ENCODE data around the gene CLEC14A.

Gene CLEC14A, protein sequence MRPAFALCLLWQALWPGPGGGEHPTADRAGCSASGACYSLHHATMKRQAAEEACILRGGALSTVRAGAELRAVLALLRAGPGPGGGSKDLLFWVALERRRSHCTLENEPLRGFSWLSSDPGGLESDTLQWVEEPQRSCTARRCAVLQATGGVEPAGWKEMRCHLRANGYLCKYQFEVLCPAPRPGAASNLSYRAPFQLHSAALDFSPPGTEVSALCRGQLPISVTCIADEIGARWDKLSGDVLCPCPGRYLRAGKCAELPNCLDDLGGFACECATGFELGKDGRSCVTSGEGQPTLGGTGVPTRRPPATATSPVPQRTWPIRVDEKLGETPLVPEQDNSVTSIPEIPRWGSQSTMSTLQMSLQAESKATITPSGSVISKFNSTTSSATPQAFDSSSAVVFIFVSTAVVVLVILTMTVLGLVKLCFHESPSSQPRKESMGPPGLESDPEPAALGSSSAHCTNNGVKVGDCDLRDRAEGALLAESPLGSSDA

DNA sequence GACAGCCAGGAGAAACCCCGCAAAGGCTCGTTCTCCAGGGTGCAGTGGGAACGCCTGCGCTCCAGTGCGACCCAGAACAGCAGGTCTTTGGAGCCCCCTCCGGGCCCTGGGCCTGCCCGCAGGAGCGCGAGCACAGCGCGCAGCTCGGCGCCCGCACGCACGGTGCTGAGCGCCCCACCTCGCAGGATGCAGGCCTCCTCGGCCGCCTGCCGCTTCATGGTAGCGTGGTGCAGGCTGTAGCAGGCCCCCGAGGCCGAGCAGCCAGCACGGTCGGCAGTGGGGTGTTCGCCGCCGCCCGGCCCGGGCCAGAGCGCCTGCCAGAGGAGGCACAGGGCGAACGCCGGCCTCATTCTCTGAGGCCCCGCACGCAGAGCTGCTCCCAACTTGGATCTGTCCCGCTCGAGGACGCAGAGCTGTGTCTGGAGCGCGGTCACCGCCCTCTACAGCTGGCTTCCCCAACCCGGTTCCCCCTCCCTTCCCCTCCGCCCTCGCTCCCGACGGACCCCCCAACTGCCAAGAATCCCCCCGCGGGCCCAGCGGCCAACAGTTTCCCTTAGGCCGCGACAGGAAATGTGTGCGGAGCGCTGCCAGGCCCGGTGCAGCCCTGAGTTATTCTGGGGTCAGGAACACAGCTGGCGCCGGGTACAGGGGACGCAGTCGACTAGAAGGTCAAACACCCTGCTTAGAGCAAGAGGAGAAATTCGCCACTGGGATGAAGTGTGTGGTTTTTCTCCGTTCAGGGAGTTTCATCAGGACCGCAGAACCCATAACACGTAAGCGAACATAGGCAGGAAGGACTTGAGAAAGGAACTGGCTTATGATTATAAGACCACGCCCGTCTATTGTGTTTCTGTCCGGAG lies at the start of gene CLEC14A:
Gene CLEC14A (minus strand): TSS at position 421 of the 860 bp plus-strand sequence. CDS start 71 bp downstream, at position 350.
- DNase-seq (ENCODE audit: low read depth in 2 of 2), result no peak

DNA sequence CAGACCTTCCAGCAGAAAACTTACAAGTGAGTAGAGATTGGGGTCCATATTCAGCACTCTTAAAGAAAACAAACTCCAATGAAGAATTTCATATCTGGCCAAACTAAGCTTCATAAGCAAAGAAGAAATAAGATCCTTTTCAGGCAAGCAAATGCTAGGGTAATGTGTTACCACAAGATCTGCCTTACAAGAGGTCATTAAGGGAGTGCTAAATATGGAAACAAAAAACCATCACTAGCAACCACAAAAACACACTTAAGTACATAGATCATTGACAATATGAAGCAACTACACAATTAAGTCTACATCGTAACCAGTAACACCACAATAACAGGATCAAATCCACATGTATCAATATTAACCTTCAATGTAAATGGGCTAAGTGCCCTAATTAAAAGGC lies 47.1 kb upstream of the CLEC14A start:
- no peak for DNase-seq (ENCODE audit: low read depth in 2 of 2)

DNA sequence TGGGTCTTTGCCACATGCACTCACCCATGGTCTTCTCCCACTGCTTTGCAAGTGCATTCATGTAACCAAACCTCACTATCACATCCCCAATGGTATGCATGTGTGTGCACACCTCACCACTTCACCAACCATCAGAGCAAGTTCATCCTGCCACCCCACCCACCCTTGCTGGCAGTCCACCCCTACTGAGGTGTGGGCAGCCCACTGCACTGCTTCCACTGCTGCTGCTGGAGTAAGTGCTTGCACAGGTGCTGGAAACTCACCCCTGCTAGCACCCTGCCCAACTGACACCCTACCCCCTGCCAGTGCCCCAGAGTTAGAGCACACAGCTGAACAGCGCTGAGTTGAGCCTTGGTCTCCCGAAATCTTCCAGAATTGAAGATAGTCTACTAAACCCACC lies 46.1 kb upstream of the CLEC14A start:
- no peak for DNase-seq (ENCODE audit: low read depth in 2 of 2)

DNA sequence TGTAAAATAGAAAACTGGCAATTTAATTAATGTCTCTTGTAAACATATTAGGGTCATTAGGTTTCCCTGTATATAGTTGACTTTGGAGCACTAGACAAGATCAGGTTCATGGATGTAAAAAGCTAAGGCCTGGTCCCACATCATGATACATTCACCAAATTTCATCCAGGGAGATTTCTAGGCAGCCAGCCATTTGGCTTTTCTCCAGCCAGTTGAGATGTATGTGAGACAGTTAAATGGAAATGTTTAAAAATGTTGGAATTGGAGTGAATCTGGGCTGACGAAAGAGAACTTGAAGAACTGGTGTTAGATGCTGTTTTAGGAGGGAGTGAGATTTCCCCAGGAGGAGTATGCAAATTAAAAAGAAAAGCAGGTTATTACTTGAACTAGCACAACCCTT lies 41.8 kb upstream of the CLEC14A start:
- DNase-seq (ENCODE audit: low read depth in 2 of 2), result no peak

DNA sequence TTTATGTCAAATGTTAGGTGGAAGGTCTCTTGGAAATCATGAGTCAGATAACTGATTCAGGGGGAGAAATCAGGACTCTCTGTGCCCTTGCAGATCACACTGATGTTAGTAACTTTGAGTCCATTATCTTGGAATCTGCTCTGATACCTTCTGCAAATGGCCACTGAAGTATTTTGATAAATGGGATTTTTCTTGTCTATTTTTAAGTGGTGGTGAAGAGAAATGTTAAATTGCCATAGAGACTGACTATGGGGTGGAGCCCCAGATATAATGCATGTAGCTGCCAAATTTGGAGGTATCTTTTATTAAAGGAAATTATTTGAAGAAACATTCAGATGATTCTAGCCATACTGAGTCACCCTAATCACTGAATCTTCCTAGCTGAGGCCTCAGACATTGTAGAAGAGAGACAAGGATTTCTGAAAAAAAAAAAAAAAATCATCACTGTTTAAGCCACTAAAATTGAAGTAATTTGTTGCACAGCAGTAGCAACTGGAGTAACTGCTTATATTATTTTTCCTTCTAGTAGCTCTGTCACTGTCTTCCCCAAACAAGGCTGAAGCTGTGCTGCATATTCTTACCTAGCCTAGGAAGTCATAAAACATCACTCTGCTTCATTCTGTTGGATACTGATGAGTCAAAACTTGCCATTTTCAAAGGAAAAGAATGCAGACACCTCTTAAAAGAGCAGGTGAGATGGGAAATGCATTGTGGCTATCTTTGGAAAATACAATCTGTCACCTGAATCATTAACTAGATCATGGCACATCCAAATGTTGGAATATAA lies 36.0 kb upstream of the CLEC14A start:
- DNase-seq (ENCODE audit: low read depth in 2 of 2), result no peak

DNA sequence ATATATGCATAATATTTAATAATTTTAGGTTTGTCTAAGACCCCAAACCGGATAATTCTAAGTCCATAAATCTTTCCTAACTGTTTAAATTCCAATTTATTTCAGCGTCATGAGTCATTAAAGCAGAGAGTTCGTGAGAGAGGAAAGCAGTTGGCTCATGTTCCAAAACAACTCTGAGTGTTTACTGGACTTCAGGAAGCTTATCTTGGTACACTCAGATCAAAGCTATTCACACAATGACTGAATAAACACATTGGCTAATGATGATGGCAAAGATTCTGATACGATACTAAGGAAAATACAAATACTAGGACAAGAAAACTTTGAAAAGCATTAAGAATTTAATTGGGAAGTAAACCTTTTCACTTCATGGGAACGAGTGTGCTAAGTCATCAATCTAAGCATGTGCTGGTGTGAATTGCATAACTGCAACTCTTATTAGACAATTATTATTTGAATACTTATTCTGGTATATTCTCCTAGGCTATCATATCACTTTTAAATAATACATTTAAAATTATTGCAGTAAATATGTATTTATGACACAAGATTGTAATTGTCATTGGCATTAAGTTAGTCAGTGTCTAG lies 34.8 kb upstream of the CLEC14A start:
- no peak for DNase-seq (ENCODE audit: low read depth in 2 of 2)

DNA sequence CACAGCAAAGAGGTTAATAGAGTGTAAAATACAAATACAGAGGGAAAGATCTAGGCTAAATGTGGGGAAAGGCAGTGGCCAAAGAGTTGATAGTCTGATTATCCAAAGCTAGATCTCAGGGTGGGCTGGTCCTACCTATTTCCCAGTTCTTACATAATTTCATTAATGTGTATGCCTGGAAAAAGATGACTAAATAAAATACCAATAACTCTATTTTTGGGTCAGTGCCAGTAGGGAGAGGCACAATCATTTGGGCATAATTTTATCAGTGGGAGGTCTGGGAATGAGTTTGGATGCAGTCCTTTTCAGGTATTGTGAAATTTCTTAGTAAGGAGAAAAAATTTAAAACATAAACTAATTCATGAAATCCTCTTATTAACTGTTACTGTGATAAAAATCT lies 30.6 kb upstream of the CLEC14A start:
- no peak for DNase-seq (ENCODE audit: low read depth in 2 of 2)

DNA sequence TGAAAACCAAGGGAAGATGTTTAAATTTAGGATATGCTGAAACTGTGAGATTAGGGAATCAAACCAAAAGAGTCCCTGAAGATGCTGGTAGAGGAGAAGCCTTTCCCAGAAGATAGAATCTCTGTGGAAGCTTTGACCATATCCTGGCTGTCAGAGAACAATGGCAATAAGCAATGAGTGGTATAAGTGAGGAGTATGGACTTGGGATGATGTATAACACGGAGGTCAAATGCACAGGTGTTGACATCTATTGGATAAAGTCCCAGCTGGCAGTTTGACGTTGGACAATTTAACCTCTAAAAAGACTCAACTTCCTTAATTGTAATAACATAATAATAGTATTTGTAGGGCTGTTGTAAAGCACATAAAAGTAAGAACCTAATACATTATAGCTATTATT lies 30.1 kb upstream of the CLEC14A start:
- DNase-seq (ENCODE audit: low read depth in 2 of 2), result no peak

DNA sequence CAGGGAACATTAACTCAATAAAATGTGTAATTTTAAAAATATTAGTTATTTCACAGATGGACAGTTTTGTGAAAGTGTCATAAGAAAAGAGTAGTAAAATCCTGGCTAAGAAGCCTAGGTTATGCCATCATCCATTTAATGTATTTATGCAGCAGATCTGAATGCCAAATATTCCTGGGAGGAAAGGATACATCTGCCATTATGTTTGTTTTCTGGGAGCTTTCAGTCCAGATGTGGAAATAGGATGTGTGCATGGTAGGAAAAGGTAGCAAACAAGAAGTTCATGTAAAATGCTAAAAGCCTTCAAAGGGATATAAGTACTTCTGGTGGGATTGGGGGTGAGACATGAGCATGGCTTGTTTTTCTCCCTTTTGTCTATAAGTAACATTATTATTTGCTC lies 27.0 kb upstream of the CLEC14A start:
- DNase-seq (ENCODE audit: low read depth in 2 of 2), result no peak

DNA sequence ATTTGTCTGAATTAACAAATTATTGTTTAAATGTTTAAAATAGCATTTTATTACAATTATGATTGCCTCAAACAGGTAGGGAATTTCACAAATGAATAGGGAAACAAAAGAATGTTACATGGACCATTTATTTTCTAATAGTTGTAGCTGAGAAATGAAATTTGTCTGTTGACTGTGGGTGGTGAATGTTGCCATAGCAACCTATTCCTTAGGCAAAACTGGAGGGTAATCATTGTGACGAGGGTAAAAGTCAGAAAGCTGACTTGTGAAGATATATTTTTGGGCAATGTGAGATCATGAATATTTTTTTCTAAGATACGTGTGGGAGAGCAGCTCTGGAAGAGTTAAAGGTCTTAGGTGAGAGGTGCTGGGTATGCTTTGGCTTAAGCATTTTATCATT lies 24.2 kb upstream of the CLEC14A start:
- no peak for DNase-seq (ENCODE audit: low read depth in 2 of 2)

DNA sequence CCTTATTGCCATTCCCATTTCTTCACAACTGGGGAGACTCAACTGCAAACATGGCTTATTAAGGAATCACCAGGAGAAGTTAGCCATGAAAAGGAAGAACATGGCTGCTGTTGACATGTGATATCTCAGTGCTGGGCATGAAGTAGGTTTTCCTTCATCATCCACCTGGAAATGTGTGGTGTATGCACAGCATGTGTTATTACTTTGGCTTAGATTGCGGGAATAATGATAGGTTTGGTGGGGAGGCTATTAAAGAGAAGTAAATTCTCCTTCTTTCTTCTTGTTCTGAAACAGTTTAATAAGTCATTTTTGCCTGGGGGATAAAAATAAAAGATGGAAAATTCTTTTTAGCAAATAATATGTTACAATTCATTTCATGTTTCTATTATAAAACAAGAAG lies 23.7 kb upstream of the CLEC14A start:
- DNase-seq (ENCODE audit: low read depth in 2 of 2), result no peak

DNA sequence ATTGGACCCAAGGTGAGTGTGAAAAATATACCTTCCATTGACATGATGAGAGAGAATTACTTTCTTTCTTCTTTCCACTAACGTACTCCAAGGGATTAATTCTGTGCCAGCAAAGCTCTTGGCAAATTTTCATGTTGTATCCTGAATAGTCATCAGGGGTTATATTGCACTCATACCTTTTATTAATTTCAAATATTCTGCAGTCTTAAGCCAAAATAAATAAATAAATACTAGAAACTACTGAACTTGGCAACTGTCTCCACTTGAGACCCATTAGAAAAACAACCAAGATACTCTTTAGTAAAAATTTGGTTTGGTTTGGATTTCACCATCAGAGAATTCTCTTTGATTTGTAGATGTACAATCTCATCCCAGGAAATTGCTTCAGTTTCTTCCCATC lies 22.1 kb upstream of the CLEC14A start:
- DNase-seq (ENCODE audit: low read depth in 2 of 2), result no peak

DNA sequence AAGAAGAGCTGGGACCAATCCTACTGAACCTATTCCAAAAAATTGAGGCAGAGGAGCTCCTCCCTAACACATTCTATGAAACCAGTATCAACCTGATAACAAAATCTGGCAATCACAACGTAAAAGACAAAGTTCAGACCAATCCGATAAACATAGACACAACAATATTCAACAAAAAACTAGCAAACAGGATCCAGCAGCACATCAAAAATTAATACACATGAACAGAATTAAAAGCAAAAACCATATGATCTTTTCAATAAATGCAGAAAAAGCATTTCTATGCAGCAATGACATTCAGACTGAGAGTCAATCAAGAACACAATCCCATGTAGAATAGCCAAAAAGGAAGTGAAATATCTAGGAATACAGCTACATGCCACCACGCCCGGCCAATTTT lies 7.0 kb upstream of the CLEC14A start:
- DNase-seq (ENCODE audit: low read depth in 2 of 2), result no peak

DNA sequence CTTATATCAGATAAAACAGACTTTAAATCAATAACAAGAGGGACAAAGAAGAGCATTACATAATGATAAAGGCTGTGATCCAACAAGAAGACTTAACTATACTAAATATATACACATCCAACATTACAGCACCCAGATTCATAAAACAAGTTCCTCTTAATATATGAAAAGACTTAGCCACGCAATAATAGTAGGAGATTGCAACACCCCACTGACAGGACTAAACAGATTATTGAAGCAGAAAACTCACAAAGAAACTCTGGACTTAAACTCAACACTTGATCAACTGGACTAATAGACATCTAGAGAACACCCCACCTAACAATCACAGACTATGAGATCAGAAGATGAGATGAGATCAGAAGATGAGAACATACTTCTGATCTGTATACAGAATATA lies 5.7 kb upstream of the CLEC14A start:
- DNase-seq (ENCODE audit: low read depth in 2 of 2), result no peak

DNA sequence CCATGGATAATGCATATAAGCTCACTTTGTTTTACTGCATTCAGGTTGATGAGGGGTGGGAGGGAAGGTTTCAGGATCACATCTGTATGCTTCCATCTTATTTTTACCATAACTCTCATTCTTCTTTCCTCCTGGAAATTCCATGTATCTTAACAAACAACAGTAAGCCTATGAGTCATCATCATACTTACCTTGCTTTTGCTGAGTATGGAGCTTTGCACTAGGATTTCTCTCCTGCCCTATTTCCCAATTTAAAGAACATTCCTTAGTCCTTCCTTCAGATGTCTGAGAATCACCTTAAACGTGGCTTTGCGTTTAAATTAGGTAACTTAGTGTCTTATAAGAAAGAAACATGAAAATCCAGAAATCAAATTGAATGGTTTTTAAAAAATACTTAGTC lies 1.6 kb upstream of the CLEC14A start:
- DNase-seq (ENCODE audit: low read depth in 2 of 2), result no peak

DNA sequence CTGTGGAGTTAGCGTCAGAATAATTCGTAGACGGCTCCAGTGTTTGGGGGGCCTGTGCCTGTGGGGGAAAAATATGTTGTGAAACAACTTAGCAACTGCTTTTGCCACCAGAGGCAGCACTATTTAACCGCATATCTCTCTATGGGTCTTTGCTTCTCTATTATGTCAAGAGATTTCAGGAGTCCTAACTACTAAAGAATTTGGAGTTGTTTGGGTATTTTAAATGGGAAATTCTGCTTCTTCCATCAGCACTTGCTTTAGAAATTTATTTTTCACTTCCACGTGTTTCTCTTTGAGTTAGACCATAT lies 594 bp upstream of the CLEC14A start:
- DNase-seq (ENCODE audit: low read depth in 2 of 2), result no peak

DNA sequence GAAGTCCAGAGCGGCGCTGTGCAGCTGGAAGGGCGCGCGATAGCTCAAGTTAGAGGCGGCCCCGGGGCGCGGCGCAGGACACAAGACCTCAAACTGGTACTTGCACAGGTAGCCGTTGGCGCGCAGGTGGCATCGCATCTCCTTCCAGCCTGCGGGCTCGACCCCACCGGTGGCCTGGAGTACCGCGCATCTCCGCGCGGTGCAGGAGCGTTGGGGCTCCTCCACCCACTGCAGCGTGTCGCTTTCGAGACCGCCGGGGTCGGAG lies 553 bp downstream of the CLEC14A start:
- DNase-seq (ENCODE audit: low read depth in 2 of 2), result no peak

DNA sequence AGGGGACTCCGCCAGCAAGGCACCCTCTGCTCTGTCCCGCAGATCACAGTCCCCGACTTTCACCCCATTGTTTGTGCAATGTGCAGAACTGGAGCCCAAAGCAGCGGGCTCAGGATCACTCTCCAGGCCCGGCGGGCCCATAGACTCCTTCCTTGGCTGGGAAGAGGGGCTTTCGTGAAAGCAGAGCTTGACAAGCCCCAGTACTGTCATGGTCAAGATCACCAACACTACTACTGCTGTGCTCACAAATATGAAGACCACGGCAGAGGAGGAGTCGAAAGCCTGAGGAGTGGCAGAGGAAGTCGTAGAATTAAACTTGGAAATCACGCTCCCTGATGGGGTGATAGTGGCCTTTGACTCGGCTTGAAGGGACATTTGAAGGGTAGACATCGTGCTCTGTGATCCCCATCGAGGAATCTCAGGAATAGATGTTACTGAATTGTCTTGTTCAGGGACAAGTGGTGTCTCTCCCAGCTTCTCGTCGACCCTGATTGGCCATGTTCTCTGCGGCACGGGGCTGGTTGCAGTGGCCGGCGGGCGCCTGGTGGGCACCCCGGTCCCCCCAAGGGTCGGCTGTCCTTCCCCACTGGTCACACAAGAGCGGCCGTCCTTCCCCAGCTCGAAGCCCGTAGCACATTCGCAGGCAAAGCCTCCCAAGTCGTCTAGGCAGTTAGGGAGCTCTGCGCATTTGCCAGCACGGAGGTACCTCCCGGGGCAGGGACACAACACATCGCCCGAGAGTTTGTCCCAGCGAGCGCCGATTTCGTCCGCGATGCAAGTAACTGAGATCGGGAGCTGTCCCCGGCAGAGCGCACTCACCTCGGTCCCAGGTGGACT lies 1.1 kb downstream of the CLEC14A start:
- no peak for DNase-seq (ENCODE audit: low read depth in 2 of 2)

DNA sequence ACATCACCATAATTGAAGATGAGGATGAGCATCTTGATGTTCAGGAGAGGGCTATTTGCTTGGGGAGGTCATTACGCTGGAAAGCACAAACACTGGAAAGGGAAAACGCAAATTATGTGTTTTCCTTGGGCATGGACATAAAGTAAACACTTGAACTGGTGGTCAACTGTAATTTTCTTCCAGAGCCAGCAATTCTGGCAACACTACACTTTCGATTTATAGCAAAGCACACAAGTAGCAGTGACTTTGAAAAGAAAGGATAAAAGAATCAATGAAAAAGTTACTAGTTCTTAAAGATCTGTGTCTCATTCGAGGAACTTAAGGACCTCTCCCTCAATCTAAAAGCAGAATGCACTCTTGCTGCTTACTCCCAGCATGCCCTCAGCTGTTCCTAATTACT lies 2.2 kb downstream of the CLEC14A start:
- DNase-seq (ENCODE audit: low read depth in 2 of 2), result no peak

DNA sequence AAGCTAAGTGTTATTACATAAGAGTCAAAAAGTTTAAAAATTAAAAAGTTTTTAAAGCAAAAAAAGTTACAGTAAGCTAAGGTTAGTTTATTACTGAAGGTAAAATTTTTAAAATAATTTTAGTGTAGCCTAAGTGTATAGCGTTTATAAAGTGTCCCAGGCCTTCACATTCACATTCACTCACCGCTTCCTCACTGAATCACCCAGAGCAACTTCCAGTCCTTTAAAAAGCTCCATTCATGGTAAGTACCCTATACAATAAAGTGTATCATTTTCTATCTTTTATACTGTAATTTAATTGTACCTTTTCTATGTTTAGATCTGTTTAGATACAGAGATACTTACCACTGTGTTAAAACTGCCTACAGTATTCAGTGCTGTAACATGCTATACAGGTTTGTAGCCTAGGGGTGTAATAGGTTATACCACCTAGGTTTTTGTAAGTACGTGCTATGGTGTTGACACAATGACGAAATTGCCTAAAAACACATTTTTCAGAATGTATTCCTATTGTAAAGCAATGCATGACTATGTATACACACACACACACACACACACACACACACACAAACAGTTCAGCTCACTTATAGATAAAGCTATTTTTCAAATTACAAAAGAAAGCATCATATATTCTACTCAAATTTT lies 3.7 kb downstream of the CLEC14A start:
- no peak for DNase-seq (ENCODE audit: low read depth in 2 of 2)

DNA sequence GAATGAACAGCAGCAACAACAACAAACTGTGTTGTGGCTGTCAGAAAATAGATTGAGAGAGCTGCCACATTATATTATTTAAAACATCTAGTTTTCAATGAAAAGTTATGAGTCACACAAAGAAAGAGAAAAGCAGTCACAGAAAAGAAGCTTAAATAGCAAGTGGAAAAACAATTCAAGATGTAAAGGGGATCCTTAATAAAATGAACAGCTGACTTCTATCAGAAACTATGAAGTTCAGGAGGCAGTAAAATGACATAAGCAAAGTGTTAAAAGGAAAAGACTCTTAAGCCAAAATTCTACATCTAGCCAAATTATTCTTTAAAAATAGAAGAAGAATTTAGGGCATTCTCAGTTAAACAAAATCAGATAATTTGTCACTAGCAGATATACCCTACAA lies 5.6 kb downstream of the CLEC14A start:
- DNase-seq (ENCODE audit: low read depth in 2 of 2), result no peak

Data from stimulated activated CD4-positive, alpha-beta T cell treated with anti-CD3 and anti-CD28 coated beads, Interleukin-12 subunit alpha, Interleukin-12 subunit beta, amount 100 ng/mL, for 24 hours (primary cell).